Esophagus squamous epithelium (tissue), 5 donors: ENCODE measurements around the gene TMEM179B. TPM values are rescaled to one million over a fixed set of nuclear protein-coding genes. Genes with fewer than 3 reads are reported as not detected.

Experiments
- DNase-seq: peaks from one replicate; lab custom pipeline; 2025; lab: John Stamatoyannopoulos, UW
- H3K27ac ChIP-seq, 4 donors: fragments of 200-600 bp; sonication (generic); one replicate each; pipeline ENCODE4 v1.5.1; 2016 to 2019; ENCODE audit warnings: mild to moderate bottlenecking in 1 of 4
- H3K27me3 ChIP-seq, 4 donors: fragments of 200-600 bp; sonication (generic); 1 replicate in 3 of 4; 2 replicates in 1 of 4; pipeline versions ENCODE4 v1.5.1 to v1.6.0; 2017 to 2021; ENCODE audit warnings: antibody characterized with exemption in 1 of 4
- H3K36me3 ChIP-seq, 3 donors: fragments of 200-600 bp; sonication (generic); one replicate each; pipeline ENCODE4 v1.5.1; 2016 to 2019
- H3K4me1 ChIP-seq, 3 donors: fragments of 200-600 bp; sonication (generic); one replicate each; pipeline ENCODE4 v1.5.1; 2017 to 2019
- H3K4me3 ChIP-seq, 4 donors: fragments of 200-600 bp; sonication (generic); 1 replicate in 3 of 4; 2 replicates in 1 of 4; pipeline ENCODE4 v1.5.1; 2016 to 2019; ENCODE audit warnings: mild to moderate bottlenecking in 2 of 4, moderate library complexity in 1 of 4
- H3K9me3 ChIP-seq, 3 donors: fragments of 200-600 bp; sonication (generic); one replicate each; pipeline ENCODE4 v1.5.1; 2016 to 2019
- CTCF ChIP-seq, 6 experiments: fragments of 450-650 bp in 4 of 6; fragments of 200-600 bp in 2 of 6; sonication (generic) in 2 of 6; IDR thresholded peaks; one replicate each; pipeline ENCODE4 v1.5.1; 2016 to 2019; ENCODE audit warnings: antibody characterized with exemption in 6 of 6, mild to moderate bottlenecking in 4 of 6, moderate library complexity in 4 of 6
- POLR2A ChIP-seq, 4 donors: fragments of 450-650 bp; IDR thresholded peaks; one replicate each; pipeline ENCODE4 v1.6.1; 2017; ENCODE audit warnings: antibody characterized with exemption in 4 of 4, mild to moderate bottlenecking in 4 of 4, moderate library complexity in 3 of 4
- WGBS, 2 donors: methylation state at CpG; one replicate each; pipeline ENCODE4 v1.1.5; 2018; 5-methylcytosine and 5-hydroxymethylcytosine counted together
- intact Hi-C: fragments of 100-400 bp; cut with DNase I; formaldehyde crosslinking; loops from one replicate; pipeline ENCODE4 v1.15.0; 2022
- small RNA-seq, 4 donors: library from RNA; depleted of rRNA; stranded (forward); fragments of <200 nt; gene quantifications; one replicate each; pipeline ENCODE3, GENCODE V24; 2016
- total RNA-seq, 4 donors: library from RNA; depleted of rRNA; stranded (reverse); fragments of >200 nt; gene quantifications; one replicate each; pipeline ENCODE4 v1.1.0, GENCODE V29; 2016
- donor health status: DM: yes; HTN: yes; CAD: no.

Gene TMEM179B
- total RNA-seq, 4 donors from 2014 or later: 35.6 to 60.1 (median 43.3) TPM

GRCh38 chr11:62832336-62833234, 45.4 kb downstream of the TMEM179B start, which contains the start of gene TEX54:
TEX54 (minus strand) TSS chr11:62832841.
- H3K9me3 ChIP-seq: no peaks in the 10 kb centered on the region
- H3K27ac ChIP-seq: peak within 1 kb of the TSS; percentile 93 to 100 (median 98)
- TF ChIP-seq POLR2A (IDR thresholded peaks at IDR 0.05): no peak
- no peak for TF ChIP-seq CTCF (IDR thresholded peaks at IDR 0.05)
- WGBS, 2 donors: 15 to 22% methylated on average over 12 to 15 of the region's 40 CpGs
- no peaks in the 10 kb centered on the region for H3K27me3 ChIP-seq
- H3K36me3 ChIP-seq: peaks cover 0 to 56% (median 22%) of the 10 kb centered on the region in 3 donors
- peaks cover 17 to 63% (median 39%) of the 10 kb centered on the region in 3 donors for H3K4me1 ChIP-seq
- DNase-seq: no peak
- intact Hi-C loops: no loop called here
- peak within 1 kb of the TSS; percentile 65 to 90 (median 81) for H3K4me3 ChIP-seq

- intact Hi-C loops: no loop called here
- TF ChIP-seq POLR2A (IDR thresholded peaks at IDR 0.05) (no peak), CTCF (IDR thresholded peaks at IDR 0.05) (no peak)
- H3K27me3 ChIP-seq: no peaks in the 10 kb centered on the region
- no peak overlapping the region for H3K4me3 ChIP-seq
- peaks cover 0 to 34% (median 21%) of the 10 kb centered on the region in 3 donors for H3K36me3 ChIP-seq
- H3K27ac ChIP-seq: no peak overlapping the region
- no peak for DNase-seq
- peaks cover 26 to 57% (median 33%) of the 10 kb centered on the region in 3 donors for H3K4me1 ChIP-seq
- H3K9me3 ChIP-seq: no peaks in the 10 kb centered on the region
- WGBS, 2 donors: 81 to 84% methylated on average over 6 to 8 of the region's 8 CpGs
These were observed 48.1 kb downstream of the TMEM179B start for GRCh38 chr11:62835336-62835735.

- no peaks in the 10 kb centered on the region for H3K9me3 ChIP-seq
- H3K36me3 ChIP-seq: peaks cover 0 to 24% (median 17%) of the 10 kb centered on the region in 3 donors
- peak within 1 kb of the TSS; percentile 95 to 99 (median 98) for H3K27ac ChIP-seq
- H3K27me3 ChIP-seq: no peaks in the 10 kb centered on the region
- H3K4me1 ChIP-seq: peaks cover 17 to 58% (median 23%) of the 10 kb centered on the region in 3 donors
- peak within 1 kb of the TSS; percentile 82 to 93 (median 89) for H3K4me3 ChIP-seq
- TF ChIP-seq CTCF (IDR thresholded peaks at IDR 0.05) (peak in 1 of 6 experiments; percentile 20), POLR2A (IDR thresholded peaks at IDR 0.05) (peak in 3 of 4 donors; percentile 41 to 94 (median 73))
- DNase-seq: peak; percentile 57
- intact Hi-C loops: no loop called here
- 0 to 1% methylated on average over 23 to 39 of the region's 62 CpGs for WGBS, 2 donors
These were observed 52.1 kb downstream of the TMEM179B start, which contains the start of gene WDR74 for GRCh38 chr11:62839050-62839945. WDR74 (minus strand) TSS chr11:62839590; CDS start chr11:62839570, 20 bp downstream.

Small RNA genes within 50 kb of the gene (small RNA-seq; reads per million reads assigned to genes)
- gene MIR6514 (0 to 0.27 (median 0.16) reads per million in 4 donors), gene RNU6-118P (0 reads per million in 4 donors)

Other genes with a start within 250 kb of the TMEM179B start
- 1,000 to 10,000 TPM in 2 of 4 donors, 100 to 1,000 TPM in 2; 695 to 1,250 (median 954) TPM for gene AHNAK, start 240.6 kb upstream of the TMEM179B start, total RNA-seq
- 1,000 to 10,000 TPM; 1,144 to 2,095 (median 1,685) TPM for gene EEF1G, start 213.5 kb upstream of the TMEM179B start, total RNA-seq
- 10 to 100 TPM in 1 of 4 donors, 1 to 10 TPM in 3; 5.0 to 12.7 (median 8.0) TPM for gene TUT1, start 195.9 kb upstream of the TMEM179B start, total RNA-seq
- 100 to 1,000 TPM; 103 to 132 (median 111) TPM for gene MTA2, start 185.5 kb upstream of the TMEM179B start, total RNA-seq
- gene EML3, start 174.6 kb upstream of the TMEM179B start, total RNA-seq: 10 to 100 TPM; 34.7 to 58.6 (median 53.6) TPM
- 10 to 100 TPM in 1 of 4 donors, 1 to 10 TPM in 3; 5.5 to 10.8 (median 7.2) TPM for gene ROM1, start 174.1 kb upstream of the TMEM179B start, total RNA-seq
- 10 to 100 TPM in 3 of 4 donors, 1 to 10 TPM in 1; 8.6 to 17.2 (median 12.9) TPM for gene B3GAT3, start 165.4 kb upstream of the TMEM179B start, total RNA-seq
- 10 to 100 TPM; 90.8 to 97.2 (median 95.0) TPM for gene GANAB, start 140.8 kb upstream of the TMEM179B start, total RNA-seq
- gene INTS5, start 134.1 kb upstream of the TMEM179B start, total RNA-seq: 10 to 100 TPM; 15.4 to 21.2 (median 19.0) TPM
- 10 to 100 TPM; 36.0 to 53.4 (median 43.6) TPM for gene C11orf98, start 122.2 kb upstream of the TMEM179B start, total RNA-seq
- gene CSKMT, start 122.1 kb upstream of the TMEM179B start, total RNA-seq: 10 to 100 TPM in 2 of 4 donors, 1 to 10 TPM in 2; 1.1 to 10.5 (median 7.0) TPM
- gene UQCC3, start 115.7 kb upstream of the TMEM179B start, total RNA-seq: 10 to 100 TPM; 10.5 to 17.2 (median 12.2) TPM
- gene LBHD1, start 115.1 kb upstream of the TMEM179B start, total RNA-seq: 1 to 10 TPM; 1.8 to 3.6 (median 2.5) TPM
- gene UBXN1, start 108.3 kb upstream of the TMEM179B start, total RNA-seq: 100 to 1,000 TPM in 1 of 4 donors, 10 to 100 TPM in 3; 67.3 to 148 (median 86.1) TPM
- gene LRRN4CL, start 97.9 kb upstream of the TMEM179B start, total RNA-seq: 10 to 100 TPM in 1 of 4 donors, 1 to 10 TPM in 2, under 1 TPM in 1; 0.27 to 12.0 (median 4.5) TPM
- 10 to 100 TPM; 25.7 to 69.4 (median 32.6) TPM for gene BSCL2, start 80.0 kb upstream of the TMEM179B start, total RNA-seq
- not detected for gene GNG3, start 79.7 kb upstream of the TMEM179B start, total RNA-seq
- 10 to 100 TPM; 14.4 to 33.0 (median 26.4) TPM for gene HNRNPUL2, start 59.9 kb upstream of the TMEM179B start, total RNA-seq
- 10 to 100 TPM in 3 of 4 donors, 1 to 10 TPM in 1; 9.6 to 21.3 (median 15.0) TPM for gene TTC9C, start 58.9 kb upstream of the TMEM179B start, total RNA-seq
- 1 to 10 TPM; 4.7 to 7.7 (median 6.9) TPM for gene ZBTB3, start 33.2 kb upstream of the TMEM179B start, total RNA-seq
- 10 to 100 TPM; 26.5 to 61.2 (median 47.7) TPM for gene POLR2G, start 25.8 kb upstream of the TMEM179B start, total RNA-seq
- gene TAF6L, start 16.0 kb upstream of the TMEM179B start, total RNA-seq: 10 to 100 TPM; 11.5 to 40.2 (median 19.0) TPM
- 10 to 100 TPM; 13.2 to 28.4 (median 22.0) TPM for gene TMEM223, start 4.6 kb downstream of the TMEM179B start, total RNA-seq
- 10 to 100 TPM; 38.1 to 62.4 (median 44.4) TPM for gene NXF1, start 18.0 kb downstream of the TMEM179B start, total RNA-seq
- gene STX5, start 44.6 kb downstream of the TMEM179B start, total RNA-seq: 10 to 100 TPM; 23.0 to 34.7 (median 24.2) TPM
- not detected for gene TEX54, start 45.4 kb downstream of the TMEM179B start, total RNA-seq
- gene WDR74, start 52.2 kb downstream of the TMEM179B start, total RNA-seq: 10 to 100 TPM; 31.7 to 74.0 (median 44.3) TPM
- gene SLC3A2, start 93.5 kb downstream of the TMEM179B start, total RNA-seq: 100 to 1,000 TPM; 132 to 373 (median 153) TPM
- gene CHRM1, start 134.0 kb downstream of the TMEM179B start, total RNA-seq: under 1 TPM in 2 of 4 donors, not detected in 2; 0.30 to 0.73 TPM
- not detected for gene SLC22A6, start 197.6 kb downstream of the TMEM179B start, total RNA-seq
- gene SLC22A8, start 228.4 kb downstream of the TMEM179B start, total RNA-seq: not detected